Subcutaneous adipose tissue (tissue), 4 donors: ENCODE data around the gene CNOT8. TPM values are rescaled to one million over a fixed set of nuclear protein-coding genes. Genes with fewer than 3 reads are reported as not detected.

Experiments
- CTCF ChIP-seq: fragments of 450-650 bp; IDR thresholded peaks from one replicate; pipeline ENCODE4 v1.5.1; 2016; ENCODE audit warnings: low read depth, mild to moderate bottlenecking, control low read depth, antibody characterized with exemption, moderate library complexity
- total RNA-seq, 4 donors: library from RNA; depleted of rRNA; stranded (reverse); fragments of >200 nt; gene quantifications; one replicate each; pipeline ENCODE4 v1.1.0, GENCODE V29; 2016

CNOT8 gene
- total RNA-seq, 4 donors from 2014 or later, result 101 to 139 (median 125) TPM

- TF ChIP-seq CTCF, result no peak
Measured at GRCh38 chr5:154837009-154837901, 21.2 kb upstream of the CNOT8 start.

- no peak for TF ChIP-seq CTCF
Measured at GRCh38 chr5:154840435-154841272, 17.8 kb upstream of the CNOT8 start.

- no peak for TF ChIP-seq CTCF
Measured at GRCh38 chr5:154841273-154841661, 17.2 kb upstream of the CNOT8 start.

- TF ChIP-seq CTCF, result no peak
Measured at GRCh38 chr5:154842689-154843530, 15.5 kb upstream of the CNOT8 start.

GRCh38 chr5:154844809-154845208 lies 13.6 kb upstream of the CNOT8 start:
- no peak for TF ChIP-seq CTCF

GRCh38 chr5:154849264-154849785 lies 9.1 kb upstream of the CNOT8 start:
- TF ChIP-seq CTCF, result no peak
